ENCODE results near the gene EHMT2. TPM values are rescaled to one million over a fixed set of nuclear protein-coding genes. Genes with fewer than 3 reads are reported as not detected.
"Not testable (repeated sequence)": the region's sequence is repeated elsewhere in the genome, so short reads cannot be mapped to it uniquely, and the experiment has no call there.

The EHMT2 gene
- total RNA-seq, 1 donor from 2014 or later: 39.5 TPM

DNA sequence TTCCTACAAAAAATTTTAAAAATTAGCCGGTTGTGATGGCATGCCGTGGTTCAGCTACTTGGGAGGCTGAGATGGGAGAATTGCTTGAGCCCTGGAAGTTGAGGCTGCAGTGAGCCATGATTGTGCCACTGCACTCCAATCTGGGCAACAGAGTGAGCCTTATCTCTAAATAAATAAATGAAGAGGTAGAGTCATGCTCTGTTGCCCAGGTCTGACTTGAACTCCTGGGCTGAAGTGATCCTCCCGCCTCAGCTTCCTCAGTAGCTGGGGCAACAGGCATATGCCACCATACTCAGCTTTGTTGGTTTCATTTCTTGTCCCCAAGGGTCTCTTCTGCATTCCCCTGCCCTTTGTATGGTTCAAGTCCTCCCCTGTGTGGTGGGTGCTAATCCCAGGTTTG lies 53.0 kb downstream of the EHMT2 start:
- Histone ChIP-seq H3K36me3 (peaks cover 6 to 20% of the 10 kb centered on the region in 2 donors), H3K27me3 (no peaks in the 10 kb centered on the region), H3K9me3 (no peaks in the 10 kb centered on the region), H3K4me1 (no peaks in the 10 kb centered on the region), H3K4me3 (no peak overlapping the region), H3K27ac (no peak overlapping the region)
- TF ChIP-seq CTCF (IDR thresholded peaks at IDR 0.05): no peak
- no peak for DNase-seq (ENCODE audit: low spot score in 2 of 2)
- intact Hi-C loops (cut with DNase I): no loop called here

DNA sequence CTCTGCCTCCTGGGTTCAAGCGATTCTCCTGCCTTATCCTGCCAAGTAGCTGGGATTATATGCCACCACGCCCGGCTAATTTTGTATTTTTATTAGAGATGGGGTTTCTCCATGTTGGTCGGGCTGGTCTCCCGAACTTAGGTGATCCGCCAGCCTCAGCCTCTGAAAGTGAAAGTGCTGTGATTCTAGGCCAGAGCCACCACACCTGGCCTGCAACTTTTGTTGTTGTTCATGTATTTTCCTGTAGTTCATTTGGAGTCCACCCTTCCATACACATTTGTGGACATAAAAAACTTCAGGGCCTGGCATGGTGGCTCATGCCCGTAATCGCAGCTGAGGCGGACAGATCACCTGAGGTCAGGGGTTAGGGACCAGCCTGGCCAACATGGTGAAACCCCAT lies 55.4 kb downstream of the EHMT2 start:
- no peak for DNase-seq (ENCODE audit: low spot score in 2 of 2)
- Histone ChIP-seq H3K4me3 (no peak overlapping the region), H3K27me3 (no peaks in the 10 kb centered on the region), H3K36me3 (peaks cover 30 to 44% of the 10 kb centered on the region in 2 donors), H3K27ac (no peak overlapping the region), H3K4me1 (peaks cover 1 to 4% of the 10 kb centered on the region in 2 donors), H3K9me3 (no peaks in the 10 kb centered on the region)
- intact Hi-C loops (cut with DNase I): no loop called here
- TF ChIP-seq CTCF (IDR thresholded peaks at IDR 0.05): no peak

- H3K27me3 ChIP-seq; DNase-seq (ENCODE audit: low spot score in 2 of 2); H3K9me3 ChIP-seq; H3K4me3 ChIP-seq; H3K27ac ChIP-seq: not testable (repeated sequence)
- H3K4me1 ChIP-seq: peaks cover 13 to 21% of the 10 kb centered on the region in 2 donors
- peaks cover 33 to 48% of the 10 kb centered on the region in 2 donors for H3K36me3 ChIP-seq
- intact Hi-C loops (cut with DNase I): loop anchor here (10.0 kb wide), 1 partner anchor 295 kb away; the partner anchor contains the start of genes ATP6V1G2, DDX39B and NFKBIL1
These were observed 57.7 kb downstream of the EHMT2 start for GRCh38 chr6:31839779-31840126.

GRCh38 chr6:31838968-31839367 lies 58.5 kb downstream of the EHMT2 start:
- Histone ChIP-seq H3K9me3 (no peaks in the 10 kb centered on the region), H3K36me3 (peaks cover 33 to 48% of the 10 kb centered on the region in 2 donors), H3K4me1 (peaks cover 13 to 21% of the 10 kb centered on the region in 2 donors), H3K4me3 (no peak overlapping the region), H3K27me3 (no peaks in the 10 kb centered on the region), H3K27ac (no peak overlapping the region)
- intact Hi-C loops (cut with DNase I): loop anchor here (10.0 kb wide), 1 partner anchor 294 kb away; the partner anchor contains the start of genes ATP6V1G2, DDX39B and NFKBIL1
- DNase-seq (ENCODE audit: low spot score in 2 of 2): no peak
- no peak for TF ChIP-seq CTCF (IDR thresholded peaks at IDR 0.05)

DNA sequence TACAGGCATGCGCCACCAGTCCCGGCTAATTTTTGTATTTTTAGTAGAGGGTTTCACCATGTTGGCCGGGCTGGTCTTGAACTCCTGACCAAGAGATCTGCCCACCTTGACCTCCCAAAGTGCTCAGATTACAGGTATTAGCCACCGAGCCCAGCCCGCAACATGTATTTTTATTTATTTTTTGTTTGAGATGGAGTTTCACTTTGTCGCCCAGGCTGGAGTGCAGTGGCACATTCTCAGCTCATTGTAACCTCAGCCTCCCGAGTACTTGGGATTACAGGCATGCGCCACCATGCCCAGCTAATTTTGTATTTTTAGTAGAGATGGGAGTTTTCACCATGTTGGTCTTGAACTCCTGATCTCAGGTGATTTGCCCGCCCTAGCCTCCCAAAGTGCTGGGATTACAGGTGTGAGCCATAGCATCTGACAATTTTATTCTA lies 59.4 kb downstream of the EHMT2 start:
- Histone ChIP-seq H3K4me1 (peaks cover 13 to 29% of the 10 kb centered on the region in 2 donors), H3K27ac (peak overlapping the region in 1 of 2 donors; percentile 84), H3K4me3 (peak overlapping the region in 1 of 2 donors; percentile 80), H3K36me3 (peaks cover 33 to 48% of the 10 kb centered on the region in 2 donors)
- not testable (repeated sequence) for H3K9me3 ChIP-seq; H3K27me3 ChIP-seq; DNase-seq (ENCODE audit: low spot score in 2 of 2)
- intact Hi-C loops (cut with DNase I): loop anchor here (10.0 kb wide), 1 partner anchor 293 kb away; the partner anchor contains the start of genes ATP6V1G2, DDX39B and NFKBIL1

GRCh38 chr6:31837369-31838113 lies 60.0 kb downstream of the EHMT2 start:
- Histone ChIP-seq H3K4me1 (peaks cover 13 to 32% of the 10 kb centered on the region in 2 donors), H3K27me3 (no peaks in the 10 kb centered on the region), H3K4me3 (peak overlapping the region in 1 of 2 donors; percentile 80), H3K36me3 (peaks cover 33 to 48% of the 10 kb centered on the region in 2 donors), H3K9me3 (no peaks in the 10 kb centered on the region), H3K27ac (peak overlapping the region; percentile 84 to 90)
- intact Hi-C loops (cut with DNase I): loop anchor here (10.0 kb wide), 1 partner anchor 293 kb away; the partner anchor contains the start of genes ATP6V1G2, DDX39B and NFKBIL1
- no peak for TF ChIP-seq CTCF (IDR thresholded peaks at IDR 0.05)
- DNase-seq (ENCODE audit: low spot score in 2 of 2): no peak

Measured in ascending aorta (tissue), 2 donors.